Measurements from ENCODE around the gene SHPK.

GRCh38 chr17:3626831-3627768, 8.9 kb downstream of the SHPK start:
- no peak for TF ChIP-seq CTCF (IDR thresholded peaks at IDR 0.05)
- no peak for TF ChIP-seq SIN3A (IDR thresholded peaks at IDR 0.05; ENCODE audit: borderline replicate concordance, insufficient read depth, low read depth, low read length)

Data from Panc1 (cell line).